ENCODE data around the gene MVB12B.

MVB12B gene

DNA sequence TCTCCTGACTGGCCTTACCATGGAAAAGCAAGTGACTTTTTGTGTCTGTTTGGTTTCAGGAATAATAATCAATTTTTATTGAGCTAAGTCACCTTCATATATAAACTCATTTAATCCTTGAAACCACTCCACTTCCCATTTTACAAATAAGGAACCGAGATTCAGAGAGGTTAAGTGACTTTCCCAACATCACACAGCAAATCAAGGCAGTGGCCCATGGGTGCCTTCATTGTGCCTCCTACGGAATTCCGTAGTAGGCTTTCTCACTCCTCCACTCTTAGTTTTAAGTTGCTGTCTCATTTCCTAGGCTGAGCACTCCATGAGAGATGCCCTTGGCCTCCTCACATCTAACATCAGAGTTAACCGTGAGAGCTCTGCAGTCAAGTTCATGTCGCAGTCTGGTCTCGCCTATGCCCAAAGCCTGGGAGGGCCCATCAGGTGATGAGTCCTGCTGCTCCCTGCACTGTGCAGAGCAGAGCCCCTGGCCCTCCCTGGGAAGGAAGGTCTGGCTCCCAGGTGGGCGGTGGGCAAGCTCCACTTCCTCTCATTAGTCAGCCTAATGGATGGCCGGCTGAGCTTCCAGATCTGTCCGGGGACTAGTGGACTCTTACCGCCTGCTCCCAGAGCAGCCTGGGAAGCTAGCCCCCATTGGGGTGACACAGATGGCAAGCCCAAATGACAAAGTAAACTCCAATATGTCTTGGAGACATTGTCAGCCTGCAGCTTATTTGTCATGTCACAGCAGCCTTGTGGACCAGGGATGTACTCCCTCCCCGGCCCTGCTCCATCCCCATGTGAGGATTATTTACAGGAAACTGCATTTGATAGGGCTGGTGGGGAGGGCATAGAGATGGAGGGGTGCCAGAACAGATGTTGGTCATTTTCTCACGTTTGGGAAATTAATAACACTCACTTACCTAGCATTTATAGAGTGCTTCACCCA is 123.4 kb downstream of the MVB12B start:
- H3K27ac ChIP-seq, result no peak overlapping the region
- TF ChIP-seq, protein P1, sequence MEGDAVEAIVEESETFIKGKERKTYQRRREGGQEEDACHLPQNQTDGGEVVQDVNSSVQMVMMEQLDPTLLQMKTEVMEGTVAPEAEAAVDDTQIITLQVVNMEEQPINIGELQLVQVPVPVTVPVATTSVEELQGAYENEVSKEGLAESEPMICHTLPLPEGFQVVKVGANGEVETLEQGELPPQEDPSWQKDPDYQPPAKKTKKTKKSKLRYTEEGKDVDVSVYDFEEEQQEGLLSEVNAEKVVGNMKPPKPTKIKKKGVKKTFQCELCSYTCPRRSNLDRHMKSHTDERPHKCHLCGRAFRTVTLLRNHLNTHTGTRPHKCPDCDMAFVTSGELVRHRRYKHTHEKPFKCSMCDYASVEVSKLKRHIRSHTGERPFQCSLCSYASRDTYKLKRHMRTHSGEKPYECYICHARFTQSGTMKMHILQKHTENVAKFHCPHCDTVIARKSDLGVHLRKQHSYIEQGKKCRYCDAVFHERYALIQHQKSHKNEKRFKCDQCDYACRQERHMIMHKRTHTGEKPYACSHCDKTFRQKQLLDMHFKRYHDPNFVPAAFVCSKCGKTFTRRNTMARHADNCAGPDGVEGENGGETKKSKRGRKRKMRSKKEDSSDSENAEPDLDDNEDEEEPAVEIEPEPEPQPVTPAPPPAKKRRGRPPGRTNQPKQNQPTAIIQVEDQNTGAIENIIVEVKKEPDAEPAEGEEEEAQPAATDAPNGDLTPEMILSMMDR (IDR thresholded peaks at IDR 0.05), result no peak
- TF ChIP-seq ZFX (IDR thresholded peaks at IDR 0.05; ENCODE audit: borderline replicate concordance), result no peak

DNA sequence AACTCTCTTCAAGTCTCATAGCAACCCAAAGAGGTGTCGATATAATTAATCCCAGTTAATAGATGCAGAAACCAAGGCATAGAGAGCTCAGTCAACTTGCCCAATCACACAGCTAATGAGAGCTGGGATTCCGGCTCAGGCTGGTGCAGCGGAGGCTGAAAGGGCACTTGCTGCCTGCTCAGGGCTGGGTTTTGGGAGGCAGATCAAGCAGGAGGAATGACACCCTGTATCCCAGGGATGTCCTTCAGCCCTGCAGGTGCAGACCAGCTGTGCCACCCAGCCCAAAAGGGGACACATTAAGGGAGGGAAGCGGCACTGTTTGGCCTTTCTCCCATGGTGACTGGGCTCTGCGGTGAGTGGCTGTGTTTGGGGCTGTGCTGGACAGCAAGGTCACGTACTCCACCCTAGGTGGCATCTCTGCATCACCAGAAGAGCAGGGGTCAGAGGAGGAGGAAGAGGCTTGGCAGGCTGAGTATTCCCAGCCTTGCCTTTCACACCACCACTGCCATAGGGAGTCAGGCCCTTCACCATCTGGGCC is 124.1 kb downstream of the MVB12B start:
- no peak for TF ChIP-seq ZFX (IDR thresholded peaks at IDR 0.05; ENCODE audit: borderline replicate concordance)
- TF ChIP-seq, protein P1 (IDR thresholded peaks at IDR 0.05), result no peak
- no peak overlapping the region for H3K27ac ChIP-seq

GRCh38 chr9:126451316-126451885 is 124.8 kb downstream of the MVB12B start:
- H3K27ac ChIP-seq, result no peak overlapping the region
- TF ChIP-seq, protein P1 (IDR thresholded peaks at IDR 0.05), result no peak
- no peak for TF ChIP-seq ZFX (IDR thresholded peaks at IDR 0.05; ENCODE audit: borderline replicate concordance)

DNA sequence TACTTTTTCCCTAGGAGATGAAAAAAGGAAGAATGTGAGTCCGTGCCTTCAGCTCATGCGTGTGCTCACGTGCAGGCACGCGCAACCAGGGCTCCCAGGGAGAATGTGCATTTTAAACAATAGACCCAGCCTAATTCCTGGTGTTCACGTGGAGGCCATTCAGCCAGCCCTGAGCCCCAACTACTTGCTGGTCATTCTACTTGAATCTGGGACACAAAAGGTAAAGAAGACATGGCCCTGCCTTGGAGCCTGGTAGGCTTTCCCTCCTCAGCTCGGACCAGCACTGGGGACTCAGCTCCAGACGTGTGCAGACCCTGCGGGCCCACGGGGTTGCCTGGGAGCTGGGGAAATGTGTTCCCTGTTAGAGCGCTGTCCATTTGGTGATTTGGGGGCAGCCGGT is 125.5 kb downstream of the MVB12B start:
- no peak overlapping the region for H3K27ac ChIP-seq
- TF ChIP-seq, protein P1 (IDR thresholded peaks at IDR 0.05), result no peak
- no peak for TF ChIP-seq ZFX (IDR thresholded peaks at IDR 0.05; ENCODE audit: borderline replicate concordance)

DNA sequence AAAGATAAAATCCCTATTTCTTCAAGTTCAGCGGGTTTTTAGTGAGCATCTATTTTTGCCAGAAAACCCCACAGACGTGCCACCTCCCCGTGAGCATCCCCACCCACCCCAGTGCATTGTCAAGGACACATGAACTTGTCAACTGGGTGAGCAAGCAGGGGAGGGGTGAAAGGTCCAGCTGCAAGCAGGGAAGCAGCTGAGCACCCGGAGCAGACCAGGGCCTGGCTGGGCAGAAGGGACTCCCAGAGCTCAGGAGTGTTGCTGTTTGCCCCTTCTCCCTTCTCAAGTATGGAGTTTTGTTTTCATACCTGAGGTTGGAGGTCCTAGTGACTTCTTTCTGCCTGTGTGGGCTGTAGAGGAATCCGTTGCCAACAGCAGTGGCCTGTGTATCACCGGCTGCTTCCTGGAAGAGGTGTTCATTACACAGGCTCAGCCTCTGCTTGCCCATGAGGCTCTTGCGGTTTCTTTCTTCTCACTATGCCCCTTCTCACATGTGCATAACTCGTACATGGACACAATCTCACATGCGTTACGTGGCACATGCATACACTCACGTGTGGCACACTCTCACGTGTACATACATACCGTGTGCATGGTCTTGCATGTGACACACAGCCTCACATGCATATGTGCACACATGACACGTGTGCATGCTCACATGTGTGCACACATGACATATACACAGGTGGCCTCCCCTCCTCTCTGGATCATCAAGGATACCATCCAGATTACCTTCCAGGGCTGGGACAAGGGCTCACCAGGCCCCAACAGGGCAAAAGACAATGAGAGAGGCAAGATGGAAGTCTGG is 126.7 kb downstream of the MVB12B start:
- TF ChIP-seq ZFX (IDR thresholded peaks at IDR 0.05; ENCODE audit: borderline replicate concordance), result no peak
- TF ChIP-seq, protein P1 (IDR thresholded peaks at IDR 0.05), result no peak
- H3K27ac ChIP-seq, result no peak overlapping the region

DNA sequence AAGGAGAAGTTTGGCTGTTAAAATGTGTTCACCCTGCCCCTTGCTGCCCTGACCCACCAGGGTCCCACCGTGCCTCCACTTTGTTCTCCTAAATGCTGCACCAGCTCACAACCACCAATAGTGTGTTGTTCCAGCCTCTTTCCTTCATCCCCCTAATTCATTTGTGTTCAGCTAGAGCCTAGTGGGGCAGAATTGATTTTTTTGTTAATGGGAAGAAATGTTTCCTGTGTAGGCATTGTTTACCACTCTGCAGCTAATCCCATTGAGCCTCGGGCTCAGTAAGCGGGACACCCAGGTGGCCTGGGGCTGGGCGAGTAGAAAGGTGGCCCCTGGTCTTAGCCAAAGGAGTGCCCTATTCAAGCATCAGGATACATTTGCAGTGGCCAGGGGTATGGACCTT is 127.6 kb downstream of the MVB12B start:
- no peak overlapping the region for H3K27ac ChIP-seq
- TF ChIP-seq, protein P1 (IDR thresholded peaks at IDR 0.05), result no peak
- TF ChIP-seq ZFX (IDR thresholded peaks at IDR 0.05; ENCODE audit: borderline replicate concordance), result no peak

Measured in 22Rv1 (cell line).